H1 (cell line): ENCODE data around the gene SLC39A10. TPM values are rescaled to one million over a fixed set of nuclear protein-coding genes. Genes with fewer than 3 reads are reported as not detected.

Experiments used
- EP300 ChIP-seq, 2 experiments: IDR thresholded peaks; 1 replicate in 1 of 2; 2 replicates in 1 of 2; pipeline ENCODE4 v1.6.1; 2011 to 2012; ENCODE audit warnings: low read depth in 2 of 2, low read length in 2 of 2, mild to moderate bottlenecking in 2 of 2, borderline replicate concordance in 1 of 2, inconsistent platforms in 1 of 2, moderate library complexity in 1 of 2
- RXRA ChIP-seq: IDR thresholded peaks from 2 replicates; pipeline ENCODE4 v1.6.1; 2011; ENCODE audit warnings: low read depth, mild to moderate bottlenecking, low read length, moderate library complexity; ENCODE audit not compliant: insufficient read depth
- SP4 ChIP-seq: IDR thresholded peaks from 2 replicates; pipeline ENCODE4 v1.6.1; 2012; ENCODE audit warnings: low read length, inconsistent platforms
- polyA plus RNA-seq, 7 experiments: library from polyadenylated mRNA; depleted of rRNA in 3 of 7; stranded (reverse) in 5 of 7; unstranded in 2 of 7; fragments of >200 nt in 5 of 7; fragments of 200-250 nt in 2 of 7; gene quantifications; 1 replicate in 5 of 7; 2 replicates in 1 of 7; 4 replicates in 1 of 7; pipeline versions ENCODE4 v1.2.1 to v1.2.3, GENCODE V29; 2011 to 2013; ENCODE audit warnings: missing spikeins in 2 of 7, mixed read lengths in 2 of 7
- total RNA-seq: library from RNA; stranded (reverse); fragmentation: NEBNext Ultra II Directional; extraction: Animal tissue kit (Norgen Biotek cat#: 25700); gene quantifications from 2 replicates; pipeline ENCODE4 v1.2.1, GENCODE V29; 2021

SLC39A10 gene
- total and polyA plus RNA-seq, 2 of the 8 experiments (the other 6 are each of a cell fraction or from before 2014, with no cell fraction given): 68.1 to 234 TPM

GRCh38 chr2:195639959-195640358 lies 17.1 kb upstream of the SLC39A10 start (continued):
- TF ChIP-seq RXRA (no peak), EP300 (IDR thresholded peaks at IDR 0.05; ENCODE audit: borderline replicate concordance in 1 of 2, low read depth in 2 of 2, low read length in 2 of 2) (no peak), SP4 (no peak)
